HL-60 (cell line): ENCODE measurements around the gene TRAK2.

Experiments
- DNase-seq, 2 experiments: peaks; one replicate each; pipeline ENCODE4 v3.0.0-alpha.2; 2010 to 2020; ENCODE audit warnings: low read depth in 1 of 2, low spot score in 1 of 2
- H3K27ac ChIP-seq: fragments of 250-450 bp; sonication (Bioruptor Pico); replicated peaks from 2 replicates; pipeline ENCODE4 v1.5.1; 2020; ENCODE audit warnings: mild to moderate bottlenecking, moderate library complexity
- H3K27me3 ChIP-seq: fragments of 250-450 bp; sonication (Bioruptor Pico); 2 replicates; pipeline ENCODE4 v1.5.1; 2021; ENCODE audit warnings: mild to moderate bottlenecking, moderate library complexity; ENCODE audit not compliant: insufficient read depth, poor library complexity, severe bottlenecking
- H3K4me3 ChIP-seq: replicated peaks from 2 replicates; pipeline ENCODE4 v1.5.1; 2011; ENCODE audit warnings: mild to moderate bottlenecking, control low read depth, low read length; ENCODE audit not compliant: insufficient read depth
- GABPA ChIP-seq: IDR thresholded peaks from 2 replicates; pipeline ENCODE4 v1.6.1; 2012; ENCODE audit warnings: low read depth
- POLR2AphosphoS5 ChIP-seq: IDR thresholded peaks from 2 replicates; pipeline ENCODE4 v1.6.1; 2012; ENCODE audit warnings: low read depth
- SPI1 ChIP-seq: IDR thresholded peaks from 2 replicates; pipeline ENCODE4 v1.6.1; 2012; ENCODE audit warnings: low read depth, mild to moderate bottlenecking, borderline replicate concordance
- TF ChIP-seq, protein P1 (sequence below): IDR thresholded peaks from one replicate; pipeline ENCODE4 v1.5.1; 2011; ENCODE audit warnings: low read length, control low read depth, inconsistent platforms; ENCODE audit not compliant: insufficient read depth
- TF ChIP-seq, protein P2 (sequence below): IDR thresholded peaks from 2 replicates; pipeline ENCODE4 v1.6.1; 2012; ENCODE audit warnings: low read depth; ENCODE audit not compliant: insufficient replicate concordance

Gene TRAK2

DNA sequence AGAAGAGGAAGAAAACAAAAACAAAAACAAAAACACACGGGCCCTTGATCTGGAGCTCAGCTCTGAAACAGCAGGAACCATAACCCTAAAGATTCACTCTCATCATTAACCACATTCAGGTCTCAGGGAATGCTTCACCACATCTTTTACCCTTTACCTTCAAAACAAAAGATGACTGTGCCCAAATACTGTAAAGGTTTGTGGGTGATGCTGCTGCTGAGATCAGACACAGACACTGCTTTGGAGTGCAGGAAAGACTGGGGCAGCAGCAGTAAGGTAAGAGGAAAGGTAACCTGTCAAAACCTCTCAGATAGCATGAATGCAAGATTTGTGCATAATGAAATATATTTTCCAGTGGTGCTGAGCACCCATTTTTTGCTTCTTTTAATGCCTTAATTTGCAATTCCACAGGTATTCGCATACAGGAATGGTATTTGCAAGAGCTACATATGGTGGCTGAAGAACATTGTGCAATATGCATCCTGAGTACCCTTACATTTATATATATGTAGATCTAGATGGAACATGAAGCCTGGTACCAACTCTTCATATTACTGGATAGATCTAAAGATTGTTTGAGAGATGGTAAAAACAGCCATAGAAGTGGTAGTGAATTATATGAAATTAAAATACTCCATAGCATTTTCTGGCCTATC, 90.1 kb downstream of the TRAK2 start:
- TF ChIP-seq, protein P1, sequence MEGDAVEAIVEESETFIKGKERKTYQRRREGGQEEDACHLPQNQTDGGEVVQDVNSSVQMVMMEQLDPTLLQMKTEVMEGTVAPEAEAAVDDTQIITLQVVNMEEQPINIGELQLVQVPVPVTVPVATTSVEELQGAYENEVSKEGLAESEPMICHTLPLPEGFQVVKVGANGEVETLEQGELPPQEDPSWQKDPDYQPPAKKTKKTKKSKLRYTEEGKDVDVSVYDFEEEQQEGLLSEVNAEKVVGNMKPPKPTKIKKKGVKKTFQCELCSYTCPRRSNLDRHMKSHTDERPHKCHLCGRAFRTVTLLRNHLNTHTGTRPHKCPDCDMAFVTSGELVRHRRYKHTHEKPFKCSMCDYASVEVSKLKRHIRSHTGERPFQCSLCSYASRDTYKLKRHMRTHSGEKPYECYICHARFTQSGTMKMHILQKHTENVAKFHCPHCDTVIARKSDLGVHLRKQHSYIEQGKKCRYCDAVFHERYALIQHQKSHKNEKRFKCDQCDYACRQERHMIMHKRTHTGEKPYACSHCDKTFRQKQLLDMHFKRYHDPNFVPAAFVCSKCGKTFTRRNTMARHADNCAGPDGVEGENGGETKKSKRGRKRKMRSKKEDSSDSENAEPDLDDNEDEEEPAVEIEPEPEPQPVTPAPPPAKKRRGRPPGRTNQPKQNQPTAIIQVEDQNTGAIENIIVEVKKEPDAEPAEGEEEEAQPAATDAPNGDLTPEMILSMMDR: no peak
- TF ChIP-seq, protein P2, sequence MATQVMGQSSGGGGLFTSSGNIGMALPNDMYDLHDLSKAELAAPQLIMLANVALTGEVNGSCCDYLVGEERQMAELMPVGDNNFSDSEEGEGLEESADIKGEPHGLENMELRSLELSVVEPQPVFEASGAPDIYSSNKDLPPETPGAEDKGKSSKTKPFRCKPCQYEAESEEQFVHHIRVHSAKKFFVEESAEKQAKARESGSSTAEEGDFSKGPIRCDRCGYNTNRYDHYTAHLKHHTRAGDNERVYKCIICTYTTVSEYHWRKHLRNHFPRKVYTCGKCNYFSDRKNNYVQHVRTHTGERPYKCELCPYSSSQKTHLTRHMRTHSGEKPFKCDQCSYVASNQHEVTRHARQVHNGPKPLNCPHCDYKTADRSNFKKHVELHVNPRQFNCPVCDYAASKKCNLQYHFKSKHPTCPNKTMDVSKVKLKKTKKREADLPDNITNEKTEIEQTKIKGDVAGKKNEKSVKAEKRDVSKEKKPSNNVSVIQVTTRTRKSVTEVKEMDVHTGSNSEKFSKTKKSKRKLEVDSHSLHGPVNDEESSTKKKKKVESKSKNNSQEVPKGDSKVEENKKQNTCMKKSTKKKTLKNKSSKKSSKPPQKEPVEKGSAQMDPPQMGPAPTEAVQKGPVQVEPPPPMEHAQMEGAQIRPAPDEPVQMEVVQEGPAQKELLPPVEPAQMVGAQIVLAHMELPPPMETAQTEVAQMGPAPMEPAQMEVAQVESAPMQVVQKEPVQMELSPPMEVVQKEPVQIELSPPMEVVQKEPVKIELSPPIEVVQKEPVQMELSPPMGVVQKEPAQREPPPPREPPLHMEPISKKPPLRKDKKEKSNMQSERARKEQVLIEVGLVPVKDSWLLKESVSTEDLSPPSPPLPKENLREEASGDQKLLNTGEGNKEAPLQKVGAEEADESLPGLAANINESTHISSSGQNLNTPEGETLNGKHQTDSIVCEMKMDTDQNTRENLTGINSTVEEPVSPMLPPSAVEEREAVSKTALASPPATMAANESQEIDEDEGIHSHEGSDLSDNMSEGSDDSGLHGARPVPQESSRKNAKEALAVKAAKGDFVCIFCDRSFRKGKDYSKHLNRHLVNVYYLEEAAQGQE: no peak
- no peak for TF ChIP-seq POLR2AphosphoS5
- TF ChIP-seq GABPA: no peak
- DNase-seq: no peak
- H3K4me3 ChIP-seq: no peak overlapping the region
- H3K27ac ChIP-seq: no peak overlapping the region
- H3K27me3 ChIP-seq: no peaks in the 10 kb centered on the region

DNA sequence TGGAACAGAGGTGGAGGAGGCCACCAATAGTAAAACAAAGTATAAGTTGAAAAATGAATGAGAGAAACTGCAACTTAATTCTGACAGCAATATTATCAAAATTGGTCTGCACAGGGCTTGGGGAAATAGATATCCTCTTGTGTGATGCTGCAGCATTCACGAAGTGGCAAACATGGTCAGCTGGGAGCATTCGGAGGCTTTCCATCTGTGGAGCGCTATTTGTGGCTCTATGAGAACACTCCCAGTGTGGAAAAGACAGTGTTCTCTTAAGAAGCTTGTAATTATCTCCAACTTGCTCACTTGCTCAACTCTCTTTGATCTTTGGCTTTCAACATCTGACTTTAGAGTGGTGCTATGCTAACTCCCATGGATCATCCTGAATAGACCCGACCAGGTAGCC, 91.0 kb downstream of the TRAK2 start:
- H3K27me3 ChIP-seq: no peaks in the 10 kb centered on the region
- no peak for DNase-seq
- TF ChIP-seq SPI1 (no peak), GABPA (no peak), POLR2AphosphoS5 (no peak)
- TF ChIP-seq, protein P2: no peak
- TF ChIP-seq, protein P1: no peak
- no peak overlapping the region for H3K4me3 ChIP-seq
- no peak overlapping the region for H3K27ac ChIP-seq

DNA sequence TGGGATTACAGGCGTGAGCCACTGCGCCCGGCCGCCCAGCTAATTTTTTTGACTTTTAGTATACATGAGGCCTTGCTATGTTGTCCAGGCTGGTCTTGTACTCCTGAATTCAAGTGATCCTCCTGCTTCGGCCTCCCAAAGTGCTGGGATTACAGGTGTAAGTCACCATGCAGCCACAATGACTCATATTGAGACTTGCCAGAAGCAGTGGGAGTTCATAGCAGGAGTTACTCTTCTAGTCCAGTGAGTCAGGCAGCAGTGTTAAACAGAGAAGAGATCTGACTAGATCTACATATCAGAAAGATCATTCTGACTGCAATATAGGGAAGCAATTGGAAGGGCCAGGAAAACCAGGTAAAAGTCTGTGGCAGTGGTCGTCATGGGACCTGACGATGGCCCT, 92.6 kb downstream of the TRAK2 start:
- TF ChIP-seq SPI1 (no peak), GABPA (no peak), POLR2AphosphoS5 (no peak)
- TF ChIP-seq, protein P2: no peak
- TF ChIP-seq, protein P1: no peak
- Histone ChIP-seq H3K4me3 (no peak overlapping the region), H3K27ac (no peak overlapping the region), H3K27me3 (no peaks in the 10 kb centered on the region)
- no peak for DNase-seq
